ENCODE measurements around the gene SEC14L1.

DNA sequence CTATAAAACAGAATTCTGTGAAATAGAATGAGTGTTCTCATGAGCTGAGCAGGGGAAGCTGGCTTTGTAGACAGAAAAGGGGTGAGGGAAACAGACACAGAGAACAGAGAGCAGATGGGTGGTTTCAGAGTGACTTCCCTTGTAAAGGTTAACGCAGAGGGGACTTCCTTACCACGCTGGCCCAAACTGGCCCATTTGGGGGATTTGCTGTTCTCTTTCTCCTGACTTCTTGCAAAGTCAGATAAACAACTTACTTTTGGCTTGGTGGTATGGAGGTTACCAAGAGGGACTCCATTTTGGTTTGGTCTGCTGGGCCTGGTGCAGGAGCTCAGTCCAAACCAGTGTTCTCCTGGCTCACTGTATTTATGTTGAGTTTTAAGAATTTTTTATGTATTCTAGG, 48.4 kb downstream of the SEC14L1 start:
- peak; percentile 75 for TF ChIP-seq SPI1 (IDR thresholded peaks at IDR 0.05; ENCODE audit: low read depth, low read length)
- TF ChIP-seq POLR2A (IDR thresholded peaks at IDR 0.05; ENCODE audit: low read depth, low read length): no peak
- TF ChIP-seq POLR2AphosphoS5 (IDR thresholded peaks at IDR 0.05; ENCODE audit: low read depth, low read length): no peak
